ENCODE results near the gene LRRC45. TPM values are rescaled to one million over a fixed set of nuclear protein-coding genes. Genes with fewer than 3 reads are reported as not detected.
"Not testable (repeated sequence)": the region's sequence is repeated elsewhere in the genome, so short reads cannot be mapped to it uniquely, and the experiment has no call there.

Gene LRRC45
- total RNA-seq, 1 donor from 2014 or later, result 8.5 TPM

DNA sequence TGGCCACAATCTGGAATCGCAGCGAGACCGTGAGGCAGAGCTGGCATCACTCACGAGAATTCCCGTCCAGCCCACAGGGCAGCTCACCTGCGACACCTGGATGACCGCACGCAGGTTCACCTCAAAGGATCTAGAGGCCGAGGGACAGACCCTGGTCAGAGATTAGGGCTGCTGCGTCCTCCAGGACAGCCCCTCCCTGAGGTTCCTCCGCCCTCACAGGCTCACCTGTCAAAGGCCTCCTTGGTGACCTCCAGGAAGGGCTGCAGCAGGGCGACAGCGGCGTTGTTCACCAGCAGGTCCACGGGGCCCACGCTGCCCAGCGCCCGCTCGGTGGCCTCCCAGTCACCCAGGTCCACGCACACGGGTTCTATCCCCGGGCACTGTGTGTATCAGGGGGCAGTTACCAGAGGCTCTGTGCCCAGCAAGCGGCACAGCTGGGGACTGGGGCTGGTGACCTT, 13.6 kb downstream of the LRRC45 start:
- no peak for DNase-seq

GRCh38 chr17:82037092-82037888, 14.2 kb downstream of the LRRC45 start, which contains the start of gene DCXR:
Gene DCXR (minus strand): TSS chr17:82037697. CDS start chr17:82037682, 15 bp downstream.
- DNase-seq, result peak; percentile 98

DNA sequence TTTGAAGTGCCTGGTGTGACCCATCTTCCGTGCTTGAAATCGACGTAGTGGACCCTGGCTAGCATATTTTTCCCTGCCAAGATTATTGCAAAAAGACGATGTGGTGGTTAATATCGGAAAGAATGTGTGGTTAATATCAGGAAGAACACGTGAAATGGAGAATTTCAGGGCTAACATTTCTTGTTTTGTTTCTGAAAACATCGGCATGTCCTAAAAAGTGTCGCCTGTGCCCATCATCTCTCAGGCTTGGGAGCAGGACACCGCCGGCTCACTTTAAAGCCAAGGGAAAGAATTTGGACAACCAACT, 14.7 kb downstream of the LRRC45 start:
- no peak for DNase-seq

DNA sequence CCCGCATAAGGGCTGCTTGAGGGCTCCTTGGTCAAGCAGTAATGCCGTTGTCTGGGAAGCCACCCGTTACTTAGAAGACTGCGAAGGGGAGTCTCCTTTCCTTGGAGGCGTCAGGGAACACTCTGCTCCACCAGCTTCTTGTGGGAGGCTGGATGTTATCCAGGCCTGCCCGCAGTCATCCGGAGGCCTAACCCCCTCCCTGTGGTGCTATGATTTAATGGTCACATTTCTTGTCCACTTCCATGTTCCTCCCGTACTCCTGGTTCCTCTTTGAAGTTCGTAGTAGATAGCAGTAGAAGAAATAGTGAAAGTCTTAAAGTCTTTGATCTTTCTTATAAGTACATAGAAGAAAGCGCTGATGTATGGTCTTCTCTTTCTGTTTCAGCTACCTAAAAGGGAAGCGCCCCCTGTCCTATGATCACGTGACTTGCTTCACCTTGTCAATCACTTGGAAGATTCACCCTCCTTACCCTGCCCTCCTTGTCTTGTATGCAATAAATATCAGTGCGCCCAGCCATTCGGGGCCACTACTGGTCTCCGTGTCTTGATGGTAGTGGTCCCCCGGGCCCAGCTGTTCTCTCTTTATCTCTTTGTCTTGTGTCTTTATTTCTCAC, 15.8 kb downstream of the LRRC45 start:
- DNase-seq, result not testable (repeated sequence)

DNA sequence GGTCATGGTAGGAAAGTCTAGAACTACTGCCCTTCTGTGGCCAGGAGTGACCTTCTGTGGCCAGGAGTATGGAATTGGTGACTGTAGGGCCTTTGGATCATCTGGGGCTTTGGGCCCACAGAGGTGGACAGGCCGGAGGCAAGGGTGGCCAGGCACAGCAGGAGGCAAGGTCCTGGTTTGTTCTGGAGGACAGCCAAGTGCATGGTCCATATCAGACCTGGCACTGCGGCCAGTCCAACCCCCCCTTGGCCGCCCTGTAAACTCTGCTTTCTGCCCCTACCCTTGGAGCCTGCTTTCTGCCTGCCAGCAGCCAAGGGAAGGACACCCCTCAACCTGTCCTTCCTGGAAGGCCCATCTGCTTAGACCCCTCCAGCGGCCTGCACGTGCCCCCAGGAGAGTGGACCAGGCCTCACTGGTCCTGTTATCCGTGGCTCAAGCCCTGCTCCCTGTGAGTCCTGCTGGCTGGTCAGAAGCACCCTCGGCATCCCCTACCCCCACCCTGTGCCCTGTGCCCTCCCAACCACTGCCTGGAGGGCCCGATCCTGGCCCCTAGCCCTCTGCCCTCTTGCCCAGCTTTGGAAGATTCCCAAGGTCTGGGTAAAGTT, 16.7 kb downstream of the LRRC45 start:
- no peak for DNase-seq

DNA sequence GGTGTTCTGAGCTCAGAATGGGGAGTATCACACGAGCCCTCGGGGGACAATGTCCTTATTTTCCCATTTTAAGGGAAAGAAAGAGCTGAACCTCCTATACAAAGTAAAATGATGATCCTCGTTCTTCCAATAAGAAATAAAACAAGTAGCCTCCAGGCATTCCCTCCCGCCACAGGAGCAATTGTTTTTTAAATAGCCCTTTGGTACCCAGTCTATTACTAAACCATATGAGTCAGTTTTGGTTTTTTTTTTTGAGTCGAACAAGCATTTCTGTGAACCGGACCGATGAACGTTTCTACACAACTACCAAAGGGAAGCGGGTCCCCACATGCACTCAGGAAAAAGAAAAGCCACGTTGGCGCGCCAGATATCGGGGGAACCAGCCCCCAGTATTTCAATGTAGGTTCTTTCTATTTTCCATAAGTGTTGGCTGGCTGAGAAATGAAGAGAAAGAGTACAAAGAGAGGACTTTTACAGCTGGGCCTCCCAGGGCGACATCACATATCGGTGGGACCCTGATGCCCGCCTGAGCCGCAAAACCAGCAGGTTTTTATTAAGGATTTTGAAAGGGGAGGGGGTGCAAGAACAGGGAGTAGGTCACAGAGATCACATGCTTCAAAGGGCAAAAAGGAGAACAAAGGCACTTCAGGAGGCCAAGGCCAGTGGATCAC, 18.2 kb downstream of the LRRC45 start:
- no peak for DNase-seq

- no peak for DNase-seq
Measured at GRCh38 chr17:82042649-82043048, 19.5 kb downstream of the LRRC45 start.

GRCh38 chr17:82043507-82043906, 20.4 kb downstream of the LRRC45 start:
- no peak for DNase-seq

- DNase-seq, result no peak
Measured at GRCh38 chr17:82045936-82046484, 22.9 kb downstream of the LRRC45 start.

GRCh38 chr17:82046903-82047302, 23.8 kb downstream of the LRRC45 start:
- no peak for DNase-seq

GRCh38 chr17:82047379-82047778, 24.3 kb downstream of the LRRC45 start:
- no peak for DNase-seq

DNA sequence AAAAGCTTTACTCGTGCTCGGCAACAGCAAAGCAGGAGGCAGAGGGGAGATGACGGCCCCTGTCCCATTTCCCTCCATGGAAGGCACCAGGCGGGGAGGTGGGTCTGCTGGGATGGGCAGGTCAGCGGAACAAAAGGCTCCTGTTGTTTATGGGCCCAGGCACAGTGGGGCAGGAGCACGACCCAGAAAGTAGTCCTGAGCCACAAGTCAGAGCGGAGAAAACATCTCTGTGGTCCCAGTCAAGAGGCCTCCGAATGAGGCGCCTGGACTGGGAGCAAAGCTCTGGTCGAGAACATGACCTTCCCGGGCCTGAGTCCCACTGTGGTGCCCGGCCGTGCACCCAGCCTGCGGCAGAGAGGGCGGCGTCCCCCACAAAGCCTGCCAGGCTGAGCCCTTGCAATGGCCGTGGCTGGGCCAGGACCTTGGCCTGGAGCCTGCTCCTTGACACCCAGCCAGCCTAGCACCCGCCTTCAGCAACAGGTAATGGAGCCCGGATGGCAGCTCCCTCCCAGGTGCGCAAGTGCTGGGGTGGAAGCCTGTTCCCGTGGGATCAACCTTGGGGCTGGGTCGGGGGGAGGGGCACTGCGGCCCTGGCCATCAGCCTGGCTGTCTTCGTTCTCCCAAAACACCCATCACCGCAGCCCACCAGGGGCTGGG, 24.9 kb downstream of the LRRC45 start:
- DNase-seq, result no peak

DNA sequence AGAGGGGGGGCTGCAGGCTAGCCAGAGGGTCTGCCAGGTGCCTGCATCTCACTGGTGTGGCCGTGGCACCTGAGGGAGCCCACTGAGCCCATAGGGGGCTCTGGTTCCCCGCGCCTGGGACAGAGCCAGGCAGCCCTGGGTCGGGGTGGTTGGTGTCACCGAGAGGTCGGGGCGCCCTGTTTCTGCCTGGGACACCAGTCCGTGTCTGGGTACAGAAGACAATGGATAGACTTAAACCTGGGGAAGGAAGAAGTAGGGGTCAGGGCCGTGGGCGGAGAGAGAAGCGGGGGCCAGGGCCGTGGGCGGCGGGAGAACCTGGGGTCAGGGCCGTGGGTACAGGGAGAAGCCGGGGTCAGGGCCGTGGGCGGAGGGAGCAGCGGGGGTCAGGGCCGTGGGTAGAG, 25.5 kb downstream of the LRRC45 start:
- no peak for DNase-seq

GRCh38 chr17:82049106-82049505, 26.0 kb downstream of the LRRC45 start:
- no peak for DNase-seq

- no peak for DNase-seq
Measured at GRCh38 chr17:82049521-82049971, 26.4 kb downstream of the LRRC45 start.

GRCh38 chr17:82050152-82050760, 27.2 kb downstream of the LRRC45 start:
- no peak for DNase-seq

GRCh38 chr17:82050761-82051641, 27.9 kb downstream of the LRRC45 start:
- DNase-seq, result no peak

DNA sequence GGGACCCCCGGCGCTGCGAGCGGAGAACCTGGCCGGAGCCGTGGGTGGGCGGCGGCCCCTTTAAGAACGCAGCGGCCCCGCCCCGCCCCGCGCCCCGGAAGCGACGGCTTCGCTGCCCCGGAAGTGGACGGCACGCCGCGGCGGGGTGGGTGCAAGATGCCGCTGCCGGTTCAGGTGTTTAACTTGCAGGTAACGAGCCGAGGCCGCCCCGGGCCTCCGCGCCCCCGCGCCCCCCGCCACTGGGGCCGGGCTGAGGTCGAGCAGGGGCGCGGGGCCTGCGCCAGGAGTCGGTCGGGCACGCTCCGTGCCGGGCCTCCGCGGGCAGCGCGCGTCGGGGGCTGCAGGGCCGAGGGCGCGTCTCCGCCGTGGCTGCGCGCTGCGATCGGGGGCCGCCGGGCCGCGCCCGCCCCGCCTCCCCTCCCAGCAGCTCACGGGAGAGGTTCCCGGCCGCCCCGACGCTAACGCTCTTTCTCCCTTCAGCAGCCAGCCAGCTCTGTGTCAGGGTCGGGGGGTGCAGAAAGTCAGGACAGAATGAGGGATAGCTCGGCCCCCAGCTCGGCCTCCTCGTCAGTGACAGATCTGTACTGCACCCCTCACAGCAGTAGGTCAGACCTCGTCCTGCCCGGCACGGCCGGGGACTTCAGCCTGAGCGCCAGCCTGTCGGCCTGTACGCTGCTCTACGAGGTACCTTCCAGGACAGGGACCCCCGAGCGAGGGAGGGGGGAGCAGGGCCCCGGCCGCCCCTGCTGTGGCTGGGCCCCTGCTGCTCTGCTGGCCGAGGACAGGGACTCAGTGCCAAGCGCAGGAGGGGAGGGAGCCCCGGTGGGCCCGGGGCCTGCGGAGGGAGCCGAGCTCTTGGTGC, 28.9 kb downstream of the LRRC45 start, which contains the start of the genes GPS1 and RFNG:
Gene GPS1 (plus strand): TSS at position 123 of the 862 bp plus-strand sequence. CDS start 34 bp downstream, at position 157.
Gene RFNG (minus strand): TSS at position 36 of the 862 bp plus-strand sequence. CDS start 45 bp downstream, outside the sequence.
- DNase-seq, result peak; percentile 82

- no peak for DNase-seq
Measured at GRCh38 chr17:82052638-82053059, 29.5 kb downstream of the LRRC45 start.

Measured in tongue (tissue), 2 donors.